ENCODE data around the gene GUCY2C.

The GUCY2C gene

GRCh38 chr12:14621826-14622225 lies 74.6 kb downstream of the GUCY2C start:
- no peak for DNase-seq (ENCODE audit: low spot score)

GRCh38 chr12:14619741-14620501 lies 76.5 kb downstream of the GUCY2C start:
- DNase-seq (ENCODE audit: low spot score): no peak

DNA sequence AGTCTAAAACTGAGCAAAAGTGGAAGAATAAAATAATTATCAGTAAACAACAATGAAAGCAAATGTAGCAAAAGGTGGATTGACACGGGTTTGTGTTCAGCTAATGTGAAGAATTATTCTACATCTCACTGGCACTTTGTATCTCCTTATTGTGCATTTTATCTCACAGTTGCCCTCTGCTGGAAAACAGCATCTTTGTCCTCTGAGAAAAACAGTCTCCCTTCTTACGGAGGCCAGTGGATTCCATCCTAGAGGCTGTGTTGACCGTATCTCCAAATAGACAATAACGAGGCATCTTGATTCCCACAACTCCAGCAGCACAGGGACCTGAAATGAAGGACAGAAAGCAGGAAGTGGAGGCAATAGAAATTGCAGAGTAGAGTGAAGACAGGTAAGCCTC lies 77.4 kb downstream of the GUCY2C start:
- DNase-seq (ENCODE audit: low spot score): no peak

- no peak for DNase-seq (ENCODE audit: low spot score)
Measured at GRCh38 chr12:14614704-14615121, 81.7 kb downstream of the GUCY2C start.

GRCh38 chr12:14613718-14614117 lies 82.7 kb downstream of the GUCY2C start:
- DNase-seq (ENCODE audit: low spot score): no peak

- DNase-seq (ENCODE audit: low spot score): no peak
Measured at GRCh38 chr12:14612898-14613445, 83.4 kb downstream of the GUCY2C start.

DNA sequence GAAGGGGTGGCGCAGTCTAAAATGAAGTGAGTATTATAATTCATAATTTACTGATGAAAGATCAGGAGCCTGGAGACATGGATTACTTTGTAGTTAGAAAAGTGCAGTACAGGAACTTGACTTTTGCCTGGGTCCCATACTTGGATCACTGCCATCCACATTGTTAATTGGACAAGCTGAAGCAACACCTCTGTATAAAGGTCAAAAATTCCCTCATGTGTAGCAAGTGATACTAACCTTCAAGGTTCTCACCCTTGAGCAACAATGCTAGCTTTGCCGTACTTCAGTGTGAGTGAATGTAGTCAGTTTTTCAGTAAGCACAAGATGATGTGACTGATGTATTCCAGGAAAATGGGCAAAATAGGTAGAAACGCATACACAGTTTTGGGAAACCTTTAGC lies 84.1 kb downstream of the GUCY2C start:
- DNase-seq (ENCODE audit: low spot score): no peak

DNA sequence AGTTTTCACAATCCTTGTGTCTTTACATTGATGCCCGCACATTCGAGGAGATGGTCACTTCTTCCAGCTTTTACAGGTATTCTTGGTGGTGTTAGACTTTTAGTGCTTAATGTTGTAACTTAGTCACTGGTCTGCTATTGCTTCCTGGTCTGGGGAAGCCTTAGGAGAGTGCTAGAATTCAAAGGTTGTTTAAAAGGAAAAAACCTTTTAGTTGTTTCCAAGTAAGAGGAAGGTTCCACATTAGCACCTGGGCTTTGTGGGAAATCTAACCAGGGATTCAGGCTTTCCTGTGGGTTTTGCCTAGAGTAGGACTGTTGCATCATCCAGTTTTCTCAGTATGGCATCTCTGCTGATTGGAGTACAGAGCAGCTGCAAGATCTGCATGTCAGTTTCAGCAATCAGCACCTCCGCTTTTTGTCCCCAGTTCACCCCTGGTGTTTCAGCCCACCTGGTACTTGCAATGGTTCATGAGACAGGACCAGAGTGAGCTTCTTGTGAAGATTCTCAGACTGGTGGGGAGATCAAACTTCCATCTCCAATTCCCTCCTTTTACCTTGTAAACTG lies 84.7 kb downstream of the GUCY2C start:
- no peak for DNase-seq (ENCODE audit: low spot score)

DNA sequence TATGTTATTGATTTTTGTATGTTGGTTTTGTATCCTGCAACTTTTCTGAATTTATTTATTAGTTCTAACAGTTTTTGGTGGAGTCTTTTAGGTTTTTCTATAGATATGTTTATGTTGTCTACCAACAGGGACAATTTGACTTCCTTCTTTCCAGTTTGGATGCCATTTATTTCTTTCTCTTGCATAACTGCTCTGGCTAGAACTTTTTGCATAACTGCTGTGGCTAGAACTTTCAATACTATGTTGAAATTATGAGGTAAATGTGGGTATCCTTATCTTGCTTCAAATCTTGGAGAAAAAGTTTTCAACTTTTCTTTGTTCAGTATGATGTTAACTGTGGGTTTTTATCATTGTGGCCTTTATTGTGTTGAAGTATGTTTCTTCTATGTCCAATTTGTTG lies 88.8 kb downstream of the GUCY2C start:
- no peak for DNase-seq (ENCODE audit: low spot score)

GRCh38 chr12:14605401-14605989 lies 90.9 kb downstream of the GUCY2C start:
- no peak for DNase-seq (ENCODE audit: low spot score)

GRCh38 chr12:14601692-14602478 lies 94.5 kb downstream of the GUCY2C start:
- DNase-seq (ENCODE audit: low spot score): no peak

GRCh38 chr12:14597480-14597879 lies 98.9 kb downstream of the GUCY2C start:
- no peak for DNase-seq (ENCODE audit: low spot score)

DNA sequence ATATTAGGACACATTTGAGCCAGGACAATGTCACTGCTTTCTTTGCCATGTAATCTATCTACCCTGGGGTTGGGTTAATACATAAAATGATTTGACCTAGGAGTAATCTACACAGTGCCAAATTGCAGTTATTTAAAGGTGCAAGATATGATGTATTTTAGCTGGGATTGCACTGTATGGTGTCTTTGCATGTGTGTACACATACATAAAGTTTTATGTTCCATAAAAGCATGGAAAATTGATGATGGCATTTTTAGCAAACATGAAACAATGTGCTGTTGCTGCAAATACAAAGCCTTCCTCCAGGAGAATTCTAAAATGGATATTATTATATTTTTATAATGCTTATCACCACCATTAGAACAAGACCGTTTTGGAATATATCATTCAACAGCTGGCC lies 104.7 kb downstream of the GUCY2C start:
- DNase-seq (ENCODE audit: low spot score): no peak

DNA sequence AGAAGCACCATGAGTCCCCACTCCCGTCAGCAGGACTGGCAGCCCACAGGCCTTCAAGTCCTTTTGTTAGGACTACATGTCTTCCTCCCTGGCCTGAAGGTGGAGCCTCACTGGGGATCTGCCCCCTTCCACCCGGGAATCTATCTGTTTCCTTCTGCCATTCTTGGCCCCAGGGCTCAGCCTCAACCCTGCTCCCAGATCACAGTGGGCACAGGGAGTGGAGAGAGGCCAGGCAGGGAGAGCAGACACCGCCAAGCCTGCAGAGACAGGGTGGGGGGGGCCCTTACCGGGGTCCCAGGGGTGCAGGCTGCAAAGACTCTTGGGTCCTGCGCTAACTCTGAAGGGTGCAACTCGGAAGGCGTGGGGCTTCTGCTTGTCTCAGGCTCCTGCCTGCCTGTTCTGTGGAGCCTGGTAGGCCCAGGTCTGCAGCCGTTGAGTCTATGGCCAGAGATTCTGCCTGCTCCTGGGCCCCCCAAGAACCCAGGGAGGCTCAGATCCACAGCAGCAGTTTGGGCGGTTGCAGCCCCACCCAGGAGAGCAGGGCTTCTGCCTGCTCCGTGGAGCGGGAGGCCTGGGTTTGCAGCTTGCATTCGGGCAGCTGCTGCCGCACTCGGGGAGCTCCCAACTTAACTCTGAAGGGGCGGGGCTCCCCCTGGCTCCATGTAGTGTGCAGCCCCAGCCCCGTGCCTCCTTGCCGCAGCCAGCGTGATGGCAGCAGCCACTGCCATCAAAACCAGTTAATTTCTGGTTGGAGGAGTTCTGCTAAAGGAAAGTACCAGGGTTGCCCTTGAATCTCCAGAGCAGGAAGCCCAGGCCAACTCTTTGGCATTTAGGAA lies 107.0 kb downstream of the GUCY2C start:
- DNase-seq (ENCODE audit: low spot score): no peak

- no peak for DNase-seq (ENCODE audit: low spot score)
Measured at GRCh38 chr12:14588571-14588970, 107.8 kb downstream of the GUCY2C start.

- no peak for DNase-seq (ENCODE audit: low spot score)
Measured at GRCh38 chr12:14578646-14579045, 117.8 kb downstream of the GUCY2C start.

DNA sequence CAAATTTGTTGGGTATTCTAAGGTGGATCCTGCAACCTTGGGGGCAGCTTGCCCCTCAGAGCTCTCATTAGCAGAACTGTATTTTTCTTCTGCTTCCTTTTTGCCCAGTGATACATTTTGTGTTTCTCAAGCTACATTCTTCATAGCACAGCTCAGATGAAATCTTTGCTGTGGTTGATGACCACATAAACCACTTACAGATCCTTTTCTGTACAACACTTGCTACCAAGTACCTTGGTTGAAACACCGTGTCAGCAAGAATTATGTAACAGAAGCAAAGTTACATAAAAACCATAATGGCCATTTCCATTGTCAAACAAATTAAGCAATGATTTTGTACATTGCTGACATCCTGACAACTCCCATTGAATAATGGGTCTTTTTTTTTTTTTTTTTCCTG lies 119.1 kb downstream of the GUCY2C start:
- DNase-seq (ENCODE audit: low spot score): peak; percentile 12

- no peak for DNase-seq (ENCODE audit: low spot score)
Measured at GRCh38 chr12:14576896-14577295, 119.5 kb downstream of the GUCY2C start.

GRCh38 chr12:14575585-14575984 lies 120.8 kb downstream of the GUCY2C start:
- no peak for DNase-seq (ENCODE audit: low spot score)

GRCh38 chr12:14573118-14573517 lies 123.3 kb downstream of the GUCY2C start:
- DNase-seq (ENCODE audit: low spot score): no peak

DNA sequence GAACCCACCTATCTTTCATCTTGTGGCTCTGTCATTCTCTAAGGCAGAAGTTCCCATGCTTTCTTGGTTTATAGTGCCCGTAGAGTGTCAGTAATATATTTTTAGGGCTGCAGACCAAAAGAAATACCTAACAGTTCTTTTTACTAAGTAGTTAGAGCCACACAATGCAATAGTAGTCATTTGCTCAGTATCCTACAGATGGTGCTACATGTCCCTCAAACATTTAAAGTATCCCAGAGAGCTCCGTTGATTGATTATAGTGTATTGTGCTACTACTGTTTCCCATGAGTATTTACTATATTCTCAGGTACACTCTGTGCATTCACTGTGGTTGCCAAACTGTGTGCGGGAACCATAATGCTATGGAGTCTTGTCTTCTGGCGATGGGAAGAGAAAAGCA lies 124.0 kb downstream of the GUCY2C start:
- no peak for DNase-seq (ENCODE audit: low spot score)

DNA sequence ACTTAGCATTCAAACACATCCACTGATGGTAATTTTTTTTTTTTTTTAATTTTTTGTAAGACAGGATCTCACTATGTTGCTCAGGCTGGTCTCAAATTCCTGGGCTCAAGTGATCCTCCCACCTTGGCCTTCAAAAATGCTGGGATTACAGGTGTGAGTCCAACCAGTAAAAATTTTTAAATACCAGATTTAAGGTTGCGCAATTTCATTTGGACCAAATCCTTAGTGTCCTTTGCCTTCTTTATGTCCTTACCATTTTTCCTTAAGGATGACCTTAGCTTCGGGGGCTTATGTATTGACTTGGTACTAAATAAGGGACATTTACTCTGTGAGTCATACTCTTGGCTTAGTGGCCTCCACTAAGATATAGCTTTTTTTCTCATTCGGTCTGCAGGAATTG lies 124.6 kb downstream of the GUCY2C start:
- no peak for DNase-seq (ENCODE audit: low spot score)
